Esophagus (tissue), 2 donors: ENCODE results near the gene GTF2I. TPM values are rescaled to one million over a fixed set of nuclear protein-coding genes. Genes with fewer than 3 reads are reported as not detected.
"Not testable (repeated sequence)": the region's sequence is repeated elsewhere in the genome, so short reads cannot be mapped to it uniquely, and the experiment has no call there.

Experiments used
- H3K27ac ChIP-seq, 2 donors: one replicate each; pipeline ENCODE4 v1.5.1; 2013; ENCODE audit warnings: low read depth in 2 of 2, mild to moderate bottlenecking in 2 of 2, inconsistent platforms in 1 of 2, low read length in 1 of 2, moderate library complexity in 1 of 2
- H3K27me3 ChIP-seq, 2 donors: one replicate each; pipeline ENCODE4 v1.6.1; 2013; ENCODE audit warnings: low read length in 2 of 2, control low read depth in 1 of 2, mild to moderate bottlenecking in 1 of 2; ENCODE audit not compliant: insufficient read depth in 2 of 2, control insufficient read depth in 1 of 2
- H3K36me3 ChIP-seq, 2 donors: one replicate each; pipeline ENCODE4 v1.6.1; 2013; ENCODE audit warnings: low read length in 1 of 2; ENCODE audit not compliant: control insufficient read depth in 2 of 2, insufficient read depth in 2 of 2
- H3K4me1 ChIP-seq, 2 donors: one replicate each; pipeline ENCODE4 v1.6.1; 2013; ENCODE audit warnings: low read length in 1 of 2; ENCODE audit not compliant: control insufficient read depth in 2 of 2, insufficient read depth in 2 of 2
- H3K4me3 ChIP-seq, 2 donors: one replicate each; pipeline ENCODE4 v1.5.1; 2013; ENCODE audit warnings: low read length in 2 of 2, mild to moderate bottlenecking in 2 of 2, low read depth in 1 of 2, moderate library complexity in 1 of 2
- H3K9me3 ChIP-seq, 2 donors: one replicate each; pipeline ENCODE4 v1.6.1; 2013; ENCODE audit warnings: mild to moderate bottlenecking in 2 of 2, low read depth in 1 of 2, low read length in 1 of 2, moderate library complexity in 1 of 2; ENCODE audit not compliant: control insufficient read depth in 2 of 2, insufficient read depth in 1 of 2
- WGBS, 2 donors: extraction: QIAGEN DNeasy Blood & Tissue Kit; methylation state at CpG; one replicate each; pipeline ENCODE4 v1.1.7; 2013; 5-methylcytosine and 5-hydroxymethylcytosine counted together
- polyA plus RNA-seq, 2 donors: library from polyadenylated mRNA; stranded (reverse); fragments of 200-250 nt; gene quantifications; one replicate each; pipeline ENCODE4 v1.2.3, GENCODE V29; 2013
- donor health status: healthy with polysubstance abuse.
- donor health status: Bipolar disorder and iron deficiency.

The GTF2I gene
- polyA plus RNA-seq, 2 donors, result 33.5 to 40.9 TPM

DNA sequence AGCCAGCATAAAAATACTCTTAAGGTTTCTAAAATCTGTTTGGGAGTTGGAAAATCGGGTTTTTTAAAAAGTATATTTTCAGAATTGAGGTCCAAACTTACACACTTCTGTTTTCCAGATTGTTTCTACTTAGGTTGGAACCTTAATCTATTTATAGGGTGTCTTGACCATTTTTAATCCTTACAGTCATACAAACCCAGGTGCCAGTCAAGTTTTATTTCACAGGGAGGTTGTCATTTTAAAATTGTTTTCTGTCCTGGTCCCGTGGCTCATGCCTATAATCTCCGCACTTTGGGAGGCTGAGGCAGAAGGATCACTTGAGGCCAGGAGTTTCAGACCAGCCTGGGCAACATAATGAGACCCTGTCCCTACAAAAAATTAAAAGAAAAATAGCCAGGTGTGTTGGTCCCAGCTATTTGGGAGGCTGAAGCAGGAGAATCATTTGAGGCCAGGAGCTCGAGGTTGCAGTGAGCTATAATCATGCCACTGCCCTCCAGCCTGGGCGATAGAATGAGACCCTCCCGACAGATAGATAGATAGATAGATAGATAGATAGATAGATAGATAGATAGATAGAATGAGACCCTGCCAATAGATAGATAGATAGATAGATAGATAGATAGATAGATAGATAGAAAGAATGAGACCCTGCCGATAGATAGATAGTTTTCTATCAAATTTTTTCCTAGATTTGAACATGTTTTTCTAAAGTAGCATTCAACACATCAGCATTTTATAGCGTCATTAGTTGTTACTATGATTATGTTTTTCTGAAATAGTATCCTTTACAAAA, 69.0 kb downstream of the GTF2I start:
- H3K4me1 ChIP-seq, result no peaks in the 10 kb centered on the region
- H3K4me3 ChIP-seq, result no peak overlapping the region
- H3K27ac ChIP-seq, result peak overlapping the region in 1 of 2 donors; percentile 31
- no peaks in the 10 kb centered on the region for H3K9me3 ChIP-seq
- H3K27me3 ChIP-seq, result no peaks in the 10 kb centered on the region
- WGBS, 2 donors, result 89 to 95% methylated on average over 8 of the region's 8 CpGs
- H3K36me3 ChIP-seq, result peaks cover 0 to 3% of the 10 kb centered on the region in 2 donors

DNA sequence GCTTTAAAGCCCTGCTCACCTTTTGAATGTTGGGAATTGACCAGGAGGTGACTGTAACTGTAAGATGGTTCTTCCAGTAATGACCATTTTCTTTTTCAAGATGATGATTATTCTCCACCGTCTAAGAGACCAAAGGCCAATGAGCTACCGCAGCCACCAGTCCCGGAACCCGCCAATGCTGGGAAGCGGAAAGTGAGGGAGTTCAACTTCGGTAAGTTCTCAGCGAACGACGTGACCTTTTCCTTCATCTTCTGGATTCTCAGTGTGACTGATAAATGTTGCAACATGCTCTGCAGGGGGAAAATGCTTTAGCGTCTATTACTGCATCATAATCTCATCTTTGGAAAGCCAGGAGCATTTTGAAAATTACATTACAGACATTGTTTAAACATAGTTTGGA, 71.2 kb downstream of the GTF2I start:
- not testable (repeated sequence) for H3K27ac ChIP-seq, H3K4me1 ChIP-seq, H3K9me3 ChIP-seq, H3K36me3 ChIP-seq, H3K4me3 ChIP-seq, H3K27me3 ChIP-seq
- no CpG with 5 or more reads among the region's 10 CpGs for WGBS, 2 donors

GRCh38 chr7:74730186-74730585, 72.7 kb downstream of the GTF2I start:
- H3K27ac ChIP-seq, H3K9me3 ChIP-seq, H3K36me3 ChIP-seq, H3K27me3 ChIP-seq, H3K4me1 ChIP-seq, H3K4me3 ChIP-seq: not testable (repeated sequence)
- no CpG with 5 or more reads among the region's 5 CpGs for WGBS, 2 donors

- WGBS, 2 donors, result no CpG with 5 or more reads among the region's 14 CpGs
- H3K9me3 ChIP-seq, H3K36me3 ChIP-seq, H3K27ac ChIP-seq, H3K27me3 ChIP-seq, H3K4me3 ChIP-seq, H3K4me1 ChIP-seq: not testable (repeated sequence)
Measured at GRCh38 chr7:74739974-74740703, 82.6 kb downstream of the GTF2I start.

GRCh38 chr7:74743936-74744557, 86.5 kb downstream of the GTF2I start:
- H3K27ac ChIP-seq, H3K9me3 ChIP-seq, H3K4me3 ChIP-seq, H3K27me3 ChIP-seq, H3K36me3 ChIP-seq, H3K4me1 ChIP-seq: not testable (repeated sequence)
- WGBS, 2 donors, result no CpG with 5 or more reads among the region's 9 CpGs

- H3K36me3 ChIP-seq, H3K27me3 ChIP-seq, H3K27ac ChIP-seq, H3K4me3 ChIP-seq, H3K4me1 ChIP-seq, H3K9me3 ChIP-seq: not testable (repeated sequence)
- no CpG with 5 or more reads among the region's 9 CpGs for WGBS, 2 donors
Measured at GRCh38 chr7:74753921-74754482, 96.5 kb downstream of the GTF2I start.

DNA sequence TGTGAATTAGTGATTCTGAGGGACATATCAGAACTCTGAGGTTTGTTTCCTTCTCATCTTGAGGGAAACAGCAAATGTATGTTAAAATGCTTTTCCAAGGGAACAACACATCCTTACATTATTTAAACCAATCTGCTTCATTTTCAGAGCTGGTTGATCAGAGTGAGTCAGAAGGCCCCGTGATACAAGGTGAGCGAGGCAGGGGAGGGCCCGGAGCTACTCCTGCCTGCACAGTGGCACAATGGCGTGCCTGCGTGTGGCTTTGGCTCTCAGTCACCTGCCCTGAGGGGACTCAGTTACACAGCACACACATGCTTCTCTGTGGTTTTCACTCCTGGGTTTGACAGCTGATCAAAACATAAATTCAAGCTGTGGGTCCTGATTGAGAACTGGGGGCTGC, 99.2 kb downstream of the GTF2I start:
- WGBS, 2 donors, result no CpG with 5 or more reads among the region's 5 CpGs
- not testable (repeated sequence) for H3K4me3 ChIP-seq, H3K27ac ChIP-seq, H3K9me3 ChIP-seq, H3K4me1 ChIP-seq, H3K36me3 ChIP-seq, H3K27me3 ChIP-seq

DNA sequence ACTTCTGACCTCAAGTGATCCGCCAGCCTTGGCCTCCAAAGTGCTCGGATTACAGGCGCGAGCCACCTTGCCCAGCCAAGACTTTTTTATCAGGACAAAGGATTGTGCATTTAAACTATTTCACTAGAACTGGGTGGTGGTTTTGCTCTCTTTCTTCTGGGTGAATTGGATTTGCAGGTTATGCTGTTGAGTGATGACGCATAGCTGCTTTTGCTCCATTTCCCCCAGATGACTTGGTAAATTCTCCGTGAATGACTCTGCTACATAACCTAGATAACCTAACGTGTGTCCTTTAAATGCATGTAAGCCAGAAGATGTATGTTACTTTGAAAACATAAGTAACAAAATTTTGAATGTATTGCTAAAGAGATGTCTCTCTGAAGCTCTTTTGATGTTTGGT, 100.8 kb downstream of the GTF2I start:
- H3K27me3 ChIP-seq, H3K9me3 ChIP-seq, H3K27ac ChIP-seq, H3K4me1 ChIP-seq, H3K36me3 ChIP-seq, H3K4me3 ChIP-seq: not testable (repeated sequence)
- WGBS, 2 donors, result no CpG with 5 or more reads among the region's 7 CpGs

DNA sequence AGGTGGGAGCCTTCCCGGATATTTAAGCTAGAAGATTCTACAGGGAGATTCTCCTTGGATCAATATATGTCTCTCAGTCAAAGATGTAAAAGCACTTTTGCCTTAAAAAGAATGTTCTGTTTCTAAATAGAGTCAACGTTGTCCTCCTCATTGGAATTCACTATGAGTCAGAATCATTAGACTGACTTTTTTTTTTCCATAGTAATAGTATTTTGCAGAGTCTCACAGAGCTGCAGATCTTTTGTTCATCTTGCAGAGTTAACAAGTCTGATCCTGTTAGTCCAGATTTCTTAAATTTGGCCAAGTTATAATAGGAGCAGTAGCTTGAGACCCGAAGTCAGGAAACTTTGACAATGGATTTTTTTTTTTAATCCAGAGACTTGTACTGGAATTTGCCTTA, 101.5 kb downstream of the GTF2I start:
- not testable (repeated sequence) for H3K4me3 ChIP-seq, H3K36me3 ChIP-seq, H3K4me1 ChIP-seq, H3K27me3 ChIP-seq, H3K9me3 ChIP-seq
- WGBS, 2 donors, result no CpG with 5 or more reads among the region's 3 CpGs
- H3K27ac ChIP-seq, result peak overlapping the region in 1 of 2 donors; percentile 55
